ENCODE results near the gene PRDM1.

Gene PRDM1

GRCh38 chr6:106108129-106108528, 22.0 kb downstream of the PRDM1 start:
- no peak for TF ChIP-seq GATA2 (IDR thresholded peaks at IDR 0.05; ENCODE audit: low read depth, low read length)
- TF ChIP-seq GATA3 (IDR thresholded peaks at IDR 0.05; ENCODE audit: low read depth, low read length), result no peak

DNA sequence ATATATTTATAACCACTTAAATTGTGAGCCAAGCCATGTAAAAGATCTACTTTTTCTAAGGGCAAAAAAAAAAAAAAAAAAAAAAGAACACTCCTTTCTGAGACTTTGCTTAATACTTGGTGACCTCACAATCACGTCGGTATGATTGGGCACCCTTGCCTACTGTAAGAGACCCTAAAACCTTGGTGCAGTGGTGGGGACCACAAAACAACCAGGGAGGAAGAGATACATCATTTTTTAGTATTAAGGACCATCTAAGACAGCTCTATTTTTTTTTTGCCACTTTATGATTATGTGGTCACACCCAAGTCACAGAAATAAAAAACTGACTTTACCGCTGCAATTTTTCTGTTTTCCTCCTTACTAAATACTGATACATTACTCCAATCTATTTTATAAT, 22.9 kb downstream of the PRDM1 start:
- no peak for TF ChIP-seq GATA3 (IDR thresholded peaks at IDR 0.05; ENCODE audit: low read depth, low read length)

GRCh38 chr6:106110164-106110826, 24.2 kb downstream of the PRDM1 start:
- peak; percentile 58; the same call in 1 of the 2 replicates for TF ChIP-seq GATA2 (IDR thresholded peaks at IDR 0.05; ENCODE audit: low read depth, low read length)
- no peak for TF ChIP-seq GATA3 (IDR thresholded peaks at IDR 0.05; ENCODE audit: low read depth, low read length)

DNA sequence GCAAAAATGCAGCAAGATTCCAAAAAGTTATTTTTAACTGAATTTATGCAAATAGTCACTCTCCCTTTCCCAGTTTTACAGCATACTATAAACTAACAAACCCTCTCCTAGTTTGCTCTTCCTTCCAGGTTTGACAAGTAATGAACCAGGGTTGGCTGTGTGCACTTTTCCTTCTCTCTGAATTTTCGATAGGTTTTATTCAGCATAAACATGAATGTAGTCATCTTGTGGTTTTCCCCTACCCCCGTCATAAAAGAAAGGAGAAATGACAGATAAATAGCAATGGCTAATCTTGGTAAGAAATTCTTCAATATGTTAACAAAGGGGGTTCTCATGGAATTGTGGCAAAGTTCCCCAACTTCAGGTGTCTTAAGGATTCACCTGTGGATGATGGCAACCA, 26.3 kb downstream of the PRDM1 start:
- TF ChIP-seq GATA3 (IDR thresholded peaks at IDR 0.05; ENCODE audit: low read depth, low read length), result no peak
- TF ChIP-seq GATA2 (IDR thresholded peaks at IDR 0.05; ENCODE audit: low read depth, low read length), result no peak

DNA sequence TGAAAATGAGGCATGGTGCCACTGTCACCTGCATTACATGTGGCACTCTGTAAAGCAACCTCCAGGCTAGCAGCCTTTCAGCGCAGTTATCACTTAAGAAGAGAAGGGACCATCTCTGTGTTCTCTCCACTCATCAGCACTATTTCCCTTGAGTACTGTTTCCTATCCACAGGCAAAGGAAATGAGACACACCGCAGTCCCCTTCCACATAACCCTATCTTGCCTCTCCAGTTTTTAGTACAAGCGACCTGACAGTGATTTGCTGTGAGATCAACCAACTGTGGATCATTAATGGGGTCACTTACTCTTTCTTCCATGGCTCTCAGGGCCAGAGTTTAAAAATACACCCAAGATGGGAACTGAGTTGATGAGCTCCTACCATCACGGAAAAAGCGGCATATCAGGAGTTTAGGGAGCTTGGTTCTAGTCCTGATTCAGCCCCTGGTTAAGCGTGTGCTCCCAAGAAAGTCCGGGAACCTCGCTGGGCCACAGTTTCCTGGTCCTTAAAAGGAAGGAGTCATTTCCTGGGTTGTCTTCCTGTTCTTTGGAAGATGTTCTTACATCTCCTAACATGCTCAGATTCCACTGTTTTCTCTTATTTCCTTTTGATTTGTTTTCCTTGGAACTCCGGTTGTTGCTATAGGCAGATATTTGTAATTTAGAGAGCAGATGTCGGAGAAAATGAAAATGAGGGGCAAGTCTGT, 27.3 kb downstream of the PRDM1 start:
- TF ChIP-seq GATA2 (IDR thresholded peaks at IDR 0.05; ENCODE audit: low read depth, low read length) (no peak), GATA3 (IDR thresholded peaks at IDR 0.05; ENCODE audit: low read depth, low read length) (no peak)

- TF ChIP-seq GATA2 (IDR thresholded peaks at IDR 0.05; ENCODE audit: low read depth, low read length) (no peak), GATA3 (IDR thresholded peaks at IDR 0.05; ENCODE audit: low read depth, low read length) (no peak)
Observed at GRCh38 chr6:106114492-106114891, 28.4 kb downstream of the PRDM1 start.

DNA sequence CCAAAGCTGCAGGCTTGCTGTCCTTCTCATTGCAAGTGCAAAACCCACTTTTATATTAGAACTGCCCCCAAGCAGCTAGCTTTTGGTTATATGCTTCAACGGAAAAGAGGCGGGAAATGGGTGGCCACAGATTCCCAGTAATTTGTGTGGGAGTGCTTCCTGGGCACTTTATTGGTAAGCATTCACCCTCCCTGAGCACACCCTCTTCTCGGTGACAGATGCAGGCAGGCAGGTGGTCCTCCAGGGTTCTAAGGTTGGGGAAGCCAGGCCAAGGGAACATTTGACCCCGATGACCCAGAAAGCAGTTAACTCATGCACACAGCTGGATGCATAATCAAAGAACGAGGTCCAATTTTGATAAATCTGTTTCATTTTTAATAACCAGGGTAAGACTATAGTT, 29.1 kb downstream of the PRDM1 start:
- TF ChIP-seq GATA3 (IDR thresholded peaks at IDR 0.05; ENCODE audit: low read depth, low read length), result no peak
- TF ChIP-seq GATA2 (IDR thresholded peaks at IDR 0.05; ENCODE audit: low read depth, low read length), result no peak

DNA sequence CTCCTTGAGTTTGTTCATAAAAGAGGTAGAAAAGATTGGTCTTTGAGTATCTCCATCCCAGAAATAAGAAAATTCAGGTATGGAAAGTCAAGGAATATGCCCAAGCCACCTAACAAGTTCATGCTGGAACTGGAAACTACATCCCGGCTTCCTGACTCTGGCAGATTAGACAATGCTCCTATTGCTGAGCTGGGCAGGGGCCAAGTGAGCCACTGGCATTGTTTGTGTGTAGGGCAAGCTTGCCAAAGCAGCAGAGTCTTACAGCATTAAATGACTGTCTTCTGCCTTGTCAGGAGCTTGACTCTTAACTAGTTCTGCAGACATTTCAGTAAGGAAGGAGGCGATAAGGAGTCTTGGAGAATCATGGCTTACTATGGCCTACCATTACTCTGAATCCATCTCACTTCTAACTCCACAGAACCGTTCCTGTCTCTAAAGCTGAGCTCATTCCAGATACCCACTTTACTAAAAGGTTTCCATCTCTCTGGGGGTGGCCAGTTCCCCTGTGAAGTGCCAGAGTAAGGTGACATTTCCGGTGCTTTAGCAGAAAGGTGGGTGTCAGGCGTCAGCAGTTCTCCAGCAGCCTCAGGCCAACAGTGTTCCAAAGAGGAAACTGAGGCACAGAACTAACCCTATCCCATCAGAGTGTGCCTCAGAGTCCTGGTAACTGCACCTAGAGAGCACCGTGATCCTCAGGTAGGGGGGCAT, 30.1 kb downstream of the PRDM1 start:
- TF ChIP-seq GATA2 (IDR thresholded peaks at IDR 0.05; ENCODE audit: low read depth, low read length) (no peak), GATA3 (IDR thresholded peaks at IDR 0.05; ENCODE audit: low read depth, low read length) (no peak)

DNA sequence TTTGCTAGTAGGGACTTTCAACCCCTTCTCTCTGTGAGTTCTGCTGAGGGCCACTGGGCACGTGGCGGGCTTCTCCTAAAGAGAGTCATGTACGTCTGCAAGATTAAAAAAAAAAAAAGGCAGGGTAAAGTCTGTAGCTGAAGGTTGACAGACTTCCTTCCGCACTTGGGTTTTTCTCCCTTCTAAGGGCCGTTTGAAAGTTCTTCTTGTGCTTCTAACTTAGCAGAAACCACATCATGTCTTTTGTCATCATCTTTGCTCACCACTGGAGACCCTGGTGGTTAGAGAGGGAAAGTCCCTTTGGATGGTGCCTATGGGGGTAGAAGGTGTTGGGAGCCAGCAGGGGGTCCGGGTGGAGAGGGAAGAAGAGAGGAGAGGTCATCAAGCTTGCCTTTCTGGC, 31.4 kb downstream of the PRDM1 start:
- no peak for TF ChIP-seq GATA3 (IDR thresholded peaks at IDR 0.05; ENCODE audit: low read depth, low read length)
- TF ChIP-seq GATA2 (IDR thresholded peaks at IDR 0.05; ENCODE audit: low read depth, low read length), result no peak

DNA sequence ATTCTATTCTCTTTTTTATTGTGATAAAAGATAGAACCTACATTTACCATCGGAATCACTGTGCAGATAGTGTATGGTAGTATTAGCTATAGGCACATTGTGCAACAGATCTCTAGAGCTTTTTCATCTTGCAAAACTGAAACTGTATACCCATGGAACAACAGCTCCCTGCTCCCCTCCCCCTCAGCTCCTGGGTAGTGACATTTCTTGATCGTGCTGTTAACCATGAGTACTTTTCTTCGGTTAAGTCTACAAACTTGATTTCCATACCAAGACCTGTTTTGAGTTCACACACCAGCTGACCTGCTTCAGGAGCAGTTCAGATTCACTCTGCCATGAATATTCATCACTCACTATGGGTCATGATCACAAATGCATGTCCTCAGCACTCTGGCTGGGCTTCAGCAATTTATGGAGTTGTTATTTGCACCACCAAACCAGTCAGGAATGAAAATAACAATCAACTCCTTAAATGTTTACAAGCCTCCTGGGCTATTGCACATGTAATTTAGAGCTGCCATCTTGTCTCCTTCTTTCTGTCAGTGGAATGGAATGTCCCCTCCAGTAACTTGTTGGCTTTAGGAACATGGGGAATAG, 32.8 kb downstream of the PRDM1 start:
- TF ChIP-seq GATA2 (IDR thresholded peaks at IDR 0.05; ENCODE audit: low read depth, low read length) (no peak), GATA3 (IDR thresholded peaks at IDR 0.05; ENCODE audit: low read depth, low read length) (no peak)

DNA sequence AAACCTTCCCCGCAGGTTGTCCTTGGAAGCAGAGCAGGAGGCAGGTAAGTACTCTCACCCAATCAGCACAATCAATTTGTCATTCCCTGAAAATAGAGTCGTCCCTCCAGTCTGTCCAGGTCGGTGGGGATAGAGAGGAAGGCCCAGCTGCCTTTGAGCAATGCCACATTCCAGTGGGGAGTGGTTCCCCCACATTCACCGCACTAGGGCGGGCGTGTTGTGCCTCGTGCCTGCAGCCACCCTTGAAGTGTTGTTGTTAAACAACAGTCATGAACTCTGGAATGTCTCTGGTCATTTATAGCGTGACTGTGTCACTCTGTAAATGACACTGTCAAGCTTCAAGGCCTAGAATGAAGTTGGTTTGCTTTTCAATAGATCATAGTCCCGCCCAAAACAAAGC, 33.4 kb downstream of the PRDM1 start:
- TF ChIP-seq GATA3 (IDR thresholded peaks at IDR 0.05; ENCODE audit: low read depth, low read length), result no peak
- no peak for TF ChIP-seq GATA2 (IDR thresholded peaks at IDR 0.05; ENCODE audit: low read depth, low read length)

GRCh38 chr6:106120006-106120405, 33.9 kb downstream of the PRDM1 start:
- TF ChIP-seq GATA2 (IDR thresholded peaks at IDR 0.05; ENCODE audit: low read depth, low read length) (no peak), GATA3 (IDR thresholded peaks at IDR 0.05; ENCODE audit: low read depth, low read length) (no peak)

DNA sequence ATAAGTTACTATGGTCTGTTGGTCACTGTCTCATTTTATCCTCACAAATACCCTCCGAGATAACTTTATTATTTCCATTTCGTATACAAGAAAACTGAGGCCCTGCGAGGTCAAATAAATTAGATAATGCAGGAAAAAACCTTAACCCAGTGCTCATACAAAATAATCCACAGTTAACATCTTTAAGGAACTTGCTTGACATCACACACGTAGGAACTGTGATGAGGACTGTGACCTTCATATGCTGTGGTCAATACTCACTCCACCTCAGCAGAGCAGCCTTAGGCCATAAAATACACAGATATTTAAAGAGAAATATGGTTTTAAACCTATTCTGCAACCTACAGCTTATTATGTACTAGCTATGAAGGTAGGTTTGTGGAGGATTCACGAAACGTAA, 34.3 kb downstream of the PRDM1 start:
- TF ChIP-seq GATA2 (IDR thresholded peaks at IDR 0.05; ENCODE audit: low read depth, low read length) (no peak), GATA3 (IDR thresholded peaks at IDR 0.05; ENCODE audit: low read depth, low read length) (no peak)

DNA sequence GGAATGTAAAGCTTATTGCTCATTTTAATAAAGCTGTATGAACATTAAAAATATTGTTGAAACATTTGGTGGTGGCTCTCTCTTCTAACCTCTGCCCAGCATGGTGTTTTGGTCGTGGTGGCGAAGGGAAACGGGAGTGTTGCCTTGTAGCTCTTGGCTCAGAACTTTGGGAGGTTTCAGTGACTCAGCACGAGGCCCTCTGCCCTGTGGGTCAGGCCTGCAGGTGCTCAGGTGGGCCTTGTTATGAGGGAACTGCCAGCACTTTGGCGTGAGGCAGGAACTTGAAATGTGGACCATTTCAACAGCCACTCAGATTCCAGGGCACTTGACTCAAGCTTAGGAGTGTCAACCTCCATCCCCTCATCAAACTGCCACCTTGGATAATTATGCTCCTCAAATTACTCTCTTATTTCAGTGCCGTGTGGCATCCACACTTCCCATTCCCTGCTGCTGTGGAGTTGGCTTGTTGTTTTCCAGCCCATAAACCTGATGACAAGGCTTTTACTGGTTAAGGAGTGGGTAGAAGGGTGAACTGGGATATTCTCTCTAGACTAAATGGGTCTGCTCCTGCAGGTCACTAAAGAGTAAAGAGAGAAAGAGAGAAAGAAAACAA, 36.3 kb downstream of the PRDM1 start:
- no peak for TF ChIP-seq GATA2 (IDR thresholded peaks at IDR 0.05; ENCODE audit: low read depth, low read length)
- no peak for TF ChIP-seq GATA3 (IDR thresholded peaks at IDR 0.05; ENCODE audit: low read depth, low read length)
